NCI-H526 (cell line): Measurements from ENCODE around the gene TMEM186.
"Not testable (repeated sequence)": the region's sequence is repeated elsewhere in the genome, so short reads cannot be mapped to it uniquely, and the experiment has no call there.

Experiments
- DNase-seq, 2 experiments: peaks; one replicate each; lab custom pipeline; 2025; lab: John Stamatoyannopoulos, UW

TMEM186 gene

GRCh38 chr16:8797364-8798173 lies at the start of gene TMEM186, which contains the start of gene PMM2:
TMEM186 (minus strand) TSS chr16:8797639; CDS start chr16:8797614, 25 bp downstream.
PMM2 (plus strand) TSS chr16:8797839; CDS start chr16:8797883, 44 bp downstream.
- DNase-seq: peak; percentile 92 to 97

GRCh38 chr16:8847145-8847544 lies 49.7 kb upstream of the TMEM186 start:
- no peak for DNase-seq

GRCh38 chr16:8846401-8846932 lies 49.0 kb upstream of the TMEM186 start:
- no peak for DNase-seq

- DNase-seq: no peak
These were observed 48.4 kb upstream of the TMEM186 start for GRCh38 chr16:8845699-8846298.

GRCh38 chr16:8843296-8843695 lies 45.9 kb upstream of the TMEM186 start:
- not testable (repeated sequence) for DNase-seq

GRCh38 chr16:8842016-8842415 lies 44.6 kb upstream of the TMEM186 start:
- not testable (repeated sequence) for DNase-seq

GRCh38 chr16:8837594-8837993 lies 40.2 kb upstream of the TMEM186 start:
- DNase-seq: not testable (repeated sequence)

GRCh38 chr16:8836797-8837196 lies 39.4 kb upstream of the TMEM186 start:
- DNase-seq: not testable (repeated sequence)

GRCh38 chr16:8832717-8833105 lies 35.3 kb upstream of the TMEM186 start:
- DNase-seq: no peak

GRCh38 chr16:8831871-8832716 lies 34.7 kb upstream of the TMEM186 start:
- peak; percentile 54 to 70 for DNase-seq

- no peak for DNase-seq
These were observed 34.0 kb upstream of the TMEM186 start for GRCh38 chr16:8831450-8831849.

- no peak for DNase-seq
These were observed 31.2 kb upstream of the TMEM186 start for GRCh38 chr16:8828541-8829165.

GRCh38 chr16:8826278-8826879 lies 28.9 kb upstream of the TMEM186 start:
- DNase-seq: no peak

- DNase-seq: no peak
These were observed 25.0 kb upstream of the TMEM186 start for GRCh38 chr16:8822403-8822802.

GRCh38 chr16:8819411-8820034 lies 22.1 kb upstream of the TMEM186 start:
- no peak for DNase-seq

- no peak for DNase-seq
These were observed 21.2 kb upstream of the TMEM186 start for GRCh38 chr16:8818504-8819270.

- no peak for DNase-seq
These were observed 19.7 kb upstream of the TMEM186 start for GRCh38 chr16:8816967-8817655.

- no peak for DNase-seq
These were observed 16.8 kb upstream of the TMEM186 start for GRCh38 chr16:8814095-8814806.
